ENCODE results near the gene AGBL5. TPM values are rescaled to one million over a fixed set of nuclear protein-coding genes. Genes with fewer than 3 reads are reported as not detected.

AGBL5 gene
- total and polyA plus RNA-seq, 4 donors: 8.6 to 22.3 (median 14.4) TPM

DNA sequence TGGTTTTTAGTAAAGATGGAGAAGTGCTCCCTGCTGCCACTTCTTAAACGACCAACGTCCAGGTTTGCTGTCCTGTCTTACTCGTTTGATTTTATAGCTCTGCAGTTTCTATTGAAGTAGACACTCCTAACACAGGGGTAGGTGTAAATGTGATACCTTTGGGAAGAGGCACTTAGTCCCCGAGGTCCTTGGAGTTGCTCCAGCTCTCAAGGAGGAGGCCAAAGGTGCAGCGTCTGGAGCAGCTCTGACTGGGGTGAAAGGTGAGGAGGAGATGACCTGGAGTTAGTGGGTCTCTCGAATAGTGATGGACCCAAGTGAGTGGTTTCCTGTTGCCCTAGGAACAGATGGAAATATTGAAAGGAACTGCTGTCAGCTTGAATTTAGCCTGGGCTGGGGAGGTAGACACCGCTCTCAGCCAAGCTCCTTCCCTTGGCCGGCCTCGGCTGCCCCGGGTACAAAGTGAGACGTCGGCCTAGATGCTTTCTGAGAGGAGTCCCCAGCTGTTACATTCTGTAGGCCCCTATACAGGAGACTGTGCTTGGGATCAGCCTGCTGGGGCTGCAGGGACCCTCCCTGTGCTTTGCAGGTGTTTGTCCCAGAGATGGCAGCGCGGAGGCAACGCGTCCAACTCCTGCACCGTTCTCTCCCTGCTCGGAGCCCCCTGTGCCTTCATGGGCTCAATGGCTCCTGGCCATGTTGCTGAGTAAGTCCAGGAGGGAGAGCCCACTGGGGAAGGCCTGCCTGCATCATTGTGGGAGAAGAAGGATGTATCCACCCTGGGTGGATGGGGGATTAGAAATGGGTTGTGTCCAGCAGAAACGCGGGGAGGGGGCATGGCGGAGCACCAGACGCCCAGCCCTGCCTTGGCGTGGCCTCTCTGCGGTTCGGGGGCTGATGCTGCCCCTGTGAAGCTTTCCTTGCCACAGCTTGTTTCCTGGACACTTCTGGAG lies 40.6 kb downstream of the AGBL5 start:
- no peak overlapping the region for H3K4me3 ChIP-seq
- H3K27me3 ChIP-seq (ENCODE audit: control insufficient read depth in 3 of 3, insufficient read depth in 3 of 3, low read length in 2 of 3): no peaks in the 10 kb centered on the region
- ATAC-seq (ENCODE audit: insufficient read depth, low FRiP score): no peak
- TF ChIP-seq, protein P1, sequence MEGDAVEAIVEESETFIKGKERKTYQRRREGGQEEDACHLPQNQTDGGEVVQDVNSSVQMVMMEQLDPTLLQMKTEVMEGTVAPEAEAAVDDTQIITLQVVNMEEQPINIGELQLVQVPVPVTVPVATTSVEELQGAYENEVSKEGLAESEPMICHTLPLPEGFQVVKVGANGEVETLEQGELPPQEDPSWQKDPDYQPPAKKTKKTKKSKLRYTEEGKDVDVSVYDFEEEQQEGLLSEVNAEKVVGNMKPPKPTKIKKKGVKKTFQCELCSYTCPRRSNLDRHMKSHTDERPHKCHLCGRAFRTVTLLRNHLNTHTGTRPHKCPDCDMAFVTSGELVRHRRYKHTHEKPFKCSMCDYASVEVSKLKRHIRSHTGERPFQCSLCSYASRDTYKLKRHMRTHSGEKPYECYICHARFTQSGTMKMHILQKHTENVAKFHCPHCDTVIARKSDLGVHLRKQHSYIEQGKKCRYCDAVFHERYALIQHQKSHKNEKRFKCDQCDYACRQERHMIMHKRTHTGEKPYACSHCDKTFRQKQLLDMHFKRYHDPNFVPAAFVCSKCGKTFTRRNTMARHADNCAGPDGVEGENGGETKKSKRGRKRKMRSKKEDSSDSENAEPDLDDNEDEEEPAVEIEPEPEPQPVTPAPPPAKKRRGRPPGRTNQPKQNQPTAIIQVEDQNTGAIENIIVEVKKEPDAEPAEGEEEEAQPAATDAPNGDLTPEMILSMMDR (IDR thresholded peaks at IDR 0.05; ENCODE audit: control extremely low read depth, extremely low read depth): no peak
- no peak overlapping the region for H3K9ac ChIP-seq (ENCODE audit: insufficient read depth in 1 of 2, low read length in 2 of 2)
- no peak for DNase-seq
- no peak overlapping the region for H3K27ac ChIP-seq (ENCODE audit: low read depth in 1 of 2, low read length in 1 of 2)
- 79 to 87% methylated on average over 23 to 25 of the region's 25 CpGs for WGBS, 2 donors
- no peaks in the 10 kb centered on the region for H3K9me3 ChIP-seq (ENCODE audit: control insufficient read depth in 4 of 4, insufficient read depth in 3 of 4, low read length in 3 of 4)
- peaks cover 0 to 4% (median 0%) of the 10 kb centered on the region in 4 donors for H3K36me3 ChIP-seq (ENCODE audit: control insufficient read depth in 4 of 4, insufficient read depth in 4 of 4, low read length in 4 of 4)
- peaks cover 0 to 15% (median 7%) of the 10 kb centered on the region in 5 donors for H3K4me1 ChIP-seq (ENCODE audit: control insufficient read depth in 5 of 5, insufficient read depth in 5 of 5, low read length in 5 of 5)

DNA sequence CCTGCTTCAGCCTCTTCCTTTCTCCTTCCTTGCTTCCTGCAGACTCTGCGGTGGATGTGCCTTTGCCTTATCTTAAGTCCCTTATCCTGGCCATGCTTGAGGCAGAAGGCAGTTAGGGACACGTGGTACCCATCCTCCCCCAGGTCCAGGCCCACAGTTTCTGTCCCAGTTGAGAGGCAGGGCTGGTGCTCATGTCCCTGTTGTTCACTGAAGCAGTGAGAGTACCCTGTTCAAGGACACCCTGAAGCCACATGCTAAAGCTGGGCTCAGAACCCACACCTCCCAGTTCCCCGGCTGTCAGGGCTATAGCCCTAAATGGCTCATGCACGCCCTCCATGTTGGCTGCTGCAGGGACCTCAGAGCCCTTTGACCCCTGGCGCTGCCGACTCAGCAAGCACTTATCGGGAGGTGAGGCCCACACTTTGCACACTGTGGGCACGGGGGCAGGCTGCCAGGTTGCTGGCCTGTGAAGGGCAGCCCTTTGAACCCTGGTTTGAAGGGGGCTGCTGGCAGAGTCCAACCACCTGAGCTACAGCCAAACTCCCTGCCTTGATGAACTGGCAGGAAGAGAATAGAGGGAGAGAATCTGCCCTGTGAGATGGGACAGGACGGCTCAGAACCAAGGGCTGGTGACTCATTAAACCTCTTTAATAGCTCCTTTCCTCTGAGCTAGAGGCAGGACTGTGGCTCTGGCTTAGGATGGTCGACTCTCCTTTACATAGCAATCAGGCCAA lies 41.4 kb downstream of the AGBL5 start:
- TF ChIP-seq, protein P1 (IDR thresholded peaks at IDR 0.05; ENCODE audit: control extremely low read depth, extremely low read depth): no peak
- H3K36me3 ChIP-seq (ENCODE audit: control insufficient read depth in 4 of 4, insufficient read depth in 4 of 4, low read length in 4 of 4): peaks cover 0 to 4% (median 0%) of the 10 kb centered on the region in 4 donors
- H3K27ac ChIP-seq (ENCODE audit: low read depth in 1 of 2, low read length in 1 of 2): no peak overlapping the region
- no peaks in the 10 kb centered on the region for H3K27me3 ChIP-seq (ENCODE audit: control insufficient read depth in 3 of 3, insufficient read depth in 3 of 3, low read length in 2 of 3)
- ATAC-seq (ENCODE audit: insufficient read depth, low FRiP score) (no peak), DNase-seq (no peak)
- no peak overlapping the region for H3K9ac ChIP-seq (ENCODE audit: insufficient read depth in 1 of 2, low read length in 2 of 2)
- H3K4me1 ChIP-seq (ENCODE audit: control insufficient read depth in 5 of 5, insufficient read depth in 5 of 5, low read length in 5 of 5): peaks cover 0 to 10% (median 7%) of the 10 kb centered on the region in 5 donors
- no peaks in the 10 kb centered on the region for H3K9me3 ChIP-seq (ENCODE audit: control insufficient read depth in 4 of 4, insufficient read depth in 3 of 4, low read length in 3 of 4)
- H3K4me3 ChIP-seq: no peak overlapping the region
- WGBS, 2 donors: 76 to 85% methylated on average over 10 of the region's 10 CpGs

DNA sequence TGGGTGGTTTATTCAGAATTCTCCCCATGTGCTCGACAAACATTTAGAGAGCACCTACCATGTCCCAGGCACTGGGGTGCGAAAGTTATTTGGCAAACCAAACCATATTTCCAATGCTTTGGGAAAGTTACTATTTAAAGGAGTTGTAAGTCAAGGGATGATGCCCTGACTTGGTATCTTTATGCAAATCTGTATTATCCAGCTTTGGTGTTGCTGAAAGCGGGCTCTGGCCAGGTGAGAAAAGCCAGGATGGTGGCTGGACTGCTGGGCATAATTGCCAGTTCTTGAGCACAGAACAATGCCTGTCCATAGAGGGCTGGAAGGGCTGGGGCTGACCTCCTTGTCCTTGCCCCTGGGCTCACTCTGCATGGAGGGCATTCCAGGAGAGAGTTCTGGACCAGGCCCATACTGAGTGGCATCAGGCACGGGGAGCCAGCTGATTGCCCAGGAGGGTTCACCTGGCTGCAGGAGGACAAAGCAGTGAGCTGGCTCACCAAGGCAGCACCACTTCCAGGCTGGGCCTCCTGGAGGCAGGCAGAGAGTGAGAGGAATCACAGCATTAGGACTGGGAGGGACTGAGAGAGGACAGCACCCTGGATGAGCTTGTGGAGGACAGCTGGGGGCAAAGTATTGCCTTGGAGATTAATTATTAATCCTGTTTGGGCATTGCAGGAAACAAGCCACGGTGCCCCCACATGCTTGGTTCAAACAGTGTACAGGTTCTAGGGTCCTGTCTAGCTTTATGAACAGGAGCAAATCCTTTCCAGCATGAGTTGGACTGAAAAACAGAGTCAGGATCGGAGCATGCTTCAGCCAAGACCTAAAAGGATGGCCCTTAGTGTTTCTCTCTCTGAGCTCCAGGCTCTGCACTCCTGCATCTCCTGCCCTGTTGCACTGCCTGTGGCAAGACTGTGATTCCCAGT lies 42.2 kb downstream of the AGBL5 start:
- no peak overlapping the region for H3K4me3 ChIP-seq
- ATAC-seq (ENCODE audit: insufficient read depth, low FRiP score) (no peak), DNase-seq (no peak)
- TF ChIP-seq, protein P1 (IDR thresholded peaks at IDR 0.05; ENCODE audit: control extremely low read depth, extremely low read depth): no peak
- H3K9ac ChIP-seq (ENCODE audit: insufficient read depth in 1 of 2, low read length in 2 of 2): no peak overlapping the region
- H3K36me3 ChIP-seq (ENCODE audit: control insufficient read depth in 4 of 4, insufficient read depth in 4 of 4, low read length in 4 of 4): peaks cover 0 to 4% (median 0%) of the 10 kb centered on the region in 4 donors
- 89 to 94% methylated on average over 6 of the region's 6 CpGs for WGBS, 2 donors
- no peaks in the 10 kb centered on the region for H3K27me3 ChIP-seq (ENCODE audit: control insufficient read depth in 3 of 3, insufficient read depth in 3 of 3, low read length in 2 of 3)
- H3K9me3 ChIP-seq (ENCODE audit: control insufficient read depth in 4 of 4, insufficient read depth in 3 of 4, low read length in 3 of 4): no peaks in the 10 kb centered on the region
- H3K27ac ChIP-seq (ENCODE audit: low read depth in 1 of 2, low read length in 1 of 2): no peak overlapping the region
- H3K4me1 ChIP-seq (ENCODE audit: control insufficient read depth in 5 of 5, insufficient read depth in 5 of 5, low read length in 5 of 5): peaks cover 0 to 10% (median 7%) of the 10 kb centered on the region in 5 donors
